Fibroblast of villous mesenchyme (primary cell): ENCODE results near the gene CDC34. TPM values are rescaled to one million over a fixed set of nuclear protein-coding genes. Genes with fewer than 3 reads are reported as not detected.
A peak's percentile ranks its signal among the peaks of the same experiment; 100 is the strongest.

Experiments
- DNase-seq: peaks from one replicate; pipeline ENCODE4 v3.0.0-alpha.2; 2010; ENCODE audit warnings: low read depth
- H3K4me3 ChIP-seq: 2 replicates; pipeline ENCODE4 v1.5.1; 2011; ENCODE audit warnings: low read depth, mild to moderate bottlenecking, low read length
- total RNA-seq: library from RNA; depleted of rRNA; stranded (reverse); fragments of >200 nt; gene quantifications from 2 replicates; pipeline ENCODE4 v1.2.3, GENCODE V29; 2012
- TF ChIP-seq, protein P1 (sequence below): IDR thresholded peaks from 2 replicates; pipeline ENCODE4 v1.5.1; 2012; ENCODE audit warnings: low read depth, mild to moderate bottlenecking, low read length; ENCODE audit not compliant: insufficient read depth

The CDC34 gene
- total RNA-seq, 1 donor = 52.2 TPM

- peak; percentile 68 for DNase-seq
- H3K4me3 ChIP-seq = peak overlapping the region; percentile 29
- TF ChIP-seq, protein P1, sequence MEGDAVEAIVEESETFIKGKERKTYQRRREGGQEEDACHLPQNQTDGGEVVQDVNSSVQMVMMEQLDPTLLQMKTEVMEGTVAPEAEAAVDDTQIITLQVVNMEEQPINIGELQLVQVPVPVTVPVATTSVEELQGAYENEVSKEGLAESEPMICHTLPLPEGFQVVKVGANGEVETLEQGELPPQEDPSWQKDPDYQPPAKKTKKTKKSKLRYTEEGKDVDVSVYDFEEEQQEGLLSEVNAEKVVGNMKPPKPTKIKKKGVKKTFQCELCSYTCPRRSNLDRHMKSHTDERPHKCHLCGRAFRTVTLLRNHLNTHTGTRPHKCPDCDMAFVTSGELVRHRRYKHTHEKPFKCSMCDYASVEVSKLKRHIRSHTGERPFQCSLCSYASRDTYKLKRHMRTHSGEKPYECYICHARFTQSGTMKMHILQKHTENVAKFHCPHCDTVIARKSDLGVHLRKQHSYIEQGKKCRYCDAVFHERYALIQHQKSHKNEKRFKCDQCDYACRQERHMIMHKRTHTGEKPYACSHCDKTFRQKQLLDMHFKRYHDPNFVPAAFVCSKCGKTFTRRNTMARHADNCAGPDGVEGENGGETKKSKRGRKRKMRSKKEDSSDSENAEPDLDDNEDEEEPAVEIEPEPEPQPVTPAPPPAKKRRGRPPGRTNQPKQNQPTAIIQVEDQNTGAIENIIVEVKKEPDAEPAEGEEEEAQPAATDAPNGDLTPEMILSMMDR = no peak
Measured at GRCh38 chr19:524062-524674, 7.4 kb upstream of the CDC34 start.

DNA sequence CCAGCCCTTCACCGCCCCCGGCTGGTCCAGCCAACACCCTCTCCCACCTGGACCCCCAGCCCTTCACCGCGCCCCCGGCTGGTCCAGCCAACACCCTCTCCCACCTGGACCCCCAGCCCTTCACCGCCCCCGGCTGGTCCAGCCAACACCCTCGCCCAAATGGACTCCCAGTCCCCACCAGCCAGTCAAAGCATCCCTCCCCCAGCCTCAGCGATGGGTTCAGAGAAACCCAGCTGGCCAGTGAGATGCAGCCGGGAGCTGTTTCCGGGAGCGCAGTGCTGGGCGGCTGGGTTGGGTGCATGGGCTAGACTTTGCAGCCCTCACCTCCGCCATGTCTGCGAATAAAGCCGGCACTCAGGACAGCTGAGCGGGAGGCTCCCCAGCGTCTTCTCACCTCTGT lies 6.5 kb upstream of the CDC34 start:
- TF ChIP-seq, protein P1 = no peak
- no peak for DNase-seq
- H3K4me3 ChIP-seq = no peak overlapping the region

GRCh38 chr19:525857-526419 lies 5.6 kb upstream of the CDC34 start:
- TF ChIP-seq, protein P1 = no peak
- H3K4me3 ChIP-seq = no peak overlapping the region
- no peak for DNase-seq

DNA sequence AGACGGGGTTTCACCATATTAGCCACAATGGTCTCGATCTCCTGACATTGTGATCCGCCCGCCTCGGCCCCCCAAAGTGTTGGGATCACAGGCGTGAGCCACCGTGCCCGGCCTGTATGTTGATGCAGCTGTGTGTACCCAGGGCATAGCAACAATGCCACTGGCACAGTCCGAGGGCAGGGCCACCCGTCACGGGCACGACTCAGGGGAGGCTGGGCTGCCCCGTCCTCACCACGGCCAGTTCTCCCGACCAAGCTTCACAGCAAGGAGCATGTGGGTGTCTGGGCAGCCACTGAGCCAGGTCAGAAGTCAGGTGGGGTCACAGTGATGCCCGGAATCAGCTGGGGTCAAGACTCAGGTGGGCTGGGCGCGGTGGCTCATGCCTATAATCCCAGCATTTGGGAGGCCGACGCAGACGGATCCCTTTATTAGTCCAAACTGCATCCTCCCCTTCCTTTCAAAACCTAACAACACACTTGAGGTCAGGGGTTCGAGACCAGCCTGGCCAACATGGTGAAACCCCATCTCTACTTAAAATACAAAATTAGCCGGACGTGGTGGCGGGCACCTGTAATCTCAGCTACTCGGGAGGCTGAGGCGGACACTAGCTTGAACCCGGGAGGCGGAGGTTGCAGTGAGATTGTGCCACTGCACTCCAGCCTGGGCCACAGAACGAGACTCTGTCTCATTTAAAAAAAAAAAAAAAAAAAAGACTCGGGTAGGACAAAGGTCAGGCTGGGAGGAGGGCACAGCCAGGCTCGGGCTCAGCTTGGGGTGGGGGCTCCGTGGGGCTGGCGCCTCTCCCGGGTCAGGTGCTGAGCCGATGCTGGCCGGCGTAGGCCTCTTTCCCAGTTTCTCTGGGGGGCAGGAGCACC lies 1.2 kb upstream of the CDC34 start:
- peak overlapping the region; percentile 72 for H3K4me3 ChIP-seq
- TF ChIP-seq, protein P1 = no peak
- no peak for DNase-seq

DNA sequence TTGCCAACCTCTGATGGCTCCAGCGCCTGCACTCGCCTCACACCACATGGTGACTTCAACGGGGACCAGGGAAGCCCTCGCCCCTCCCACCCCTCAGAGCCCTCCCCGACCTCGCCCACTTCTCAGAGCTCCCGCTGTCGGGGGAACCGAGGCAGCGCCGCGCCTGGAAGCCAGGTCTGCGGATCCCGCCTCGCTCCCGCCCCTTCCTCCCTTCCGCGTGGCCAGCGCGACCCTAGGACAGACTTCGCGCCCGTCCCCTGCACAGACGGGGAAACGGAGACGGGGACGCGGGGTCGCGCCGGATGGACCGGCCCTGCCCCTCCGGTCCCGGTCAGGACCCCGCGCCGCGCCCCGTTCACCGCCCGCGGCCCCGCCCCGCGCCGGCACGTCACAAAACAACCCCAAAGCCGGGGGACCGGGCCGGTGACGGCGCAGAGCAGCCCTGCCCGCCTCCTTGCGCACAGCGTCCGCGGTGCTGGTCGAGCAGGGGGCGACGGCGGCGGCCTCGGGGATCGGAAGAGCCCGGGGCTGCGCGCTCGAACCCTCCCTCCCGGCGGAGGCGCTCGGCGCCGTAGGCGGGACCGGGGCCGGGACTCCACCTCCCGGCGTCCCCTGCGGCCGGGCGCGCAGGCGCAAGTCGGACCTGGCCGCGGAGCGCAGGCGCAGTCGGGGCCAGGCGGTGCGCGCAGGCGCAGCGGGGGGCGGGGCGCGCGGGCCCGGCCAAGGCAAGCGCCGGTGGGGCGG lies 379 bp upstream of the CDC34 start:
- H3K4me3 ChIP-seq = peak overlapping the region; percentile 93
- peak; percentile 82 for DNase-seq
- TF ChIP-seq, protein P1 = no peak

- TF ChIP-seq, protein P1 = peak; percentile 62
- peak overlapping the region; percentile 93 for H3K4me3 ChIP-seq
- DNase-seq = peak; percentile 81
Measured at GRCh38 chr19:532561-533363, 1.2 kb downstream of the CDC34 start.
